GM18507 (cell line): ENCODE results near the gene TOB1.

ENCODE experiments used
- DNase-seq: peaks from one replicate; pipeline ENCODE4 v3.0.0; 2011; ENCODE audit warnings: low read depth; ENCODE audit not compliant: insufficient read length; ENCODE audit errors: extremely low spot score
- FAIRE-seq: peaks from 2 replicates; lab custom pipeline; 2011; peaks lifted over from hg19 to GRCh38; lab: Jason Lieb, UNC

TOB1 gene

DNA sequence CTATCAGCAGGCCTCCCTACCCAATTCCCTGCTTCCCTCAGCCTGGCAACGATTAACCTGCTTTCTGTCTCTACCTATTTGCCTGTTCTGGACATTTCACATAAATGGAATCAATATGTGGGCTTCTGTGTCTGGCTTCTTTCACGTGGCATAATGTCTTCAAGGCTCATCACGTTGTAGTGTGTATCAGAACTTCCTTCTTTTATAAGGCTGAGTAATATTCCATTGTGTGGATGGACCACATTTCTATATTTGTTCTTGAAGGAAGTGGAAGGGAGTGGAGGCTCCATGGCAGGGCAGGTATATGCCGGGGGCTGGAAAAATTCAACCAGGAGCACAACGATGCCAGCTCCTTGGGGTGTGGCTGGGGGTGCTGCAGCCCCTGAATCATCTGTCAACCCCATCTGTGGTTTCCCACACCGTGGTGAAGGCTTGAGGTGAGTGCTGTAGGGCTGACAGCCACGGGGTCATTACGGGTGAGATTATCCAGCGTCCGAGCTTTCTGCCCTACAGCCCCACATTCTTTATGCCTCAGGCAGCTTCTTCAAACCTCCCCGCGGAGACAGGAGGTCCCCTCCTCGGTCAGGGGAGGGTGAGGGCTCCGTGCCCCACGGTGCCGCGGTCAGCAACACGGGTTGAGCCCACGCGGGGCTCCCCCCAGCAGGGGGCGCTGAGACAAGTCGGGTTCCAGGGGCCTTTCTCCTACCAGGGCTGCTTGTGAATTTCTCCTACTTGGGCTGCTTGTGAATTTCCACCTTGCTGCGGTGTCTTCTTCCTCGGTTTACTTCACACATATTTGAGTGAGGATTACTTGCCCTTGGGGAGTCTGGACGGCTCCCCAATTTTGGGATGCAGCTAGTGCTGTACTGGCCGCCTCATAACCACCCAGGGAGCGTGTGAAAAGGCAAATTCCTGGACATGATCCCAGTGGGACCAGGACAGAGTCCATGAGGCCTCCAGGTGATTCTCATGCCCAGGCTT lies 49.1 kb downstream of the TOB1 start:
- no peak for FAIRE-seq
- no peak for DNase-seq

DNA sequence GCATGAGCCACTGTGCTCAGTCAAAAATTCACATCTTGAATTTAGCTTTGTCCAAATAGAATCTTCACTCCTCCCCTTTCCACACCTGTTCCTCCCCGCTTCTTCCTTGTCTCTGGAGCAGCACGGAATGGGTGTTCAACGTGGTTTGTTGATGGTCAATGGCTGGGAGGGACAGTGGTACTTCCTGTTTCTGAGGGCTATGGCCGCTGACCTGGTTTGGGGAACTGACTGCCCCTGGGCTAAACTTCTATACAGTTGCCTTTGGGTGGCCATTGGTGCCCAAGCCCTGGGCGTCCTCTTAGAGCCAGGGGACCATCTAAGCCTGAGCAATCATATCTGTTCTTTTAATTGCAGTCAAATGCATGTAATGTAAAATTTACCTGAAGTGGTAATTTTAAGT lies 49.9 kb downstream of the TOB1 start:
- no peak for DNase-seq
- no peak for FAIRE-seq

DNA sequence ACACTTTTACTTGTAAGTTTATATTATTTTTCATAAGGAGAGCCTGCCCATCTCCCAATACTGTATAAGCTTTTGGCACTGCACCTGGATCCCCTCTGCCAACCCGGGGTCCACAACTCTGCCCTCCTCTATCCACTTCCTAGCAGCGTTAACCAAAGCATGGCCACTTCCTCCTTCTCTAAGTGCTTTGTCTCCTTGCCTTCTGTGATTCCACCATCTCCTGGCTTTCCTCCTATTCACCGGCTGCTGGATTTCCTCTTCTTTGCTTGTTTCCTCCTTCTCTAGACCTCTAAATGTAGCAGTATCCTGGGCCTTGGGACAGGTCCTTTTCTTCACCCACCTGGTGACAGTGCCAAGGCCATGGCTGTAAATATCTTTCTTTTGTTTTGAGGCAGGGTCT lies 50.8 kb downstream of the TOB1 start:
- FAIRE-seq, result no peak

DNA sequence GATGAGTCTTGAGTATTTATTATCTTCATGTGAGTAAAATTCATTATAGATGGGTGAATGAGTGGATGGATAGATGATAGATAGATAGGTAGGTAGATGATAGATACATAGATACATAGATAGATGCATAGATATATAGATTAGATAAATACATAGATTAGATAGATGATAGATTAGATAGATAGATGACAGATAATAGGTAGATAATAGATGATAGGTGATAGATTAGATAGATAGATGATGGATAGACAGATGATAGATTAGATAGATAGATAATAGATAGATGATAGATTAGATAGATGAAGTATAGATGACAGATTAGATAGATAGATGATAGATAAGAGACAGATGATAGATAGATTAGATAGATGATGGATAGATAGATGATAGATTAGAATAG lies 52.6 kb downstream of the TOB1 start:
- no peak for DNase-seq
- FAIRE-seq, result no peak

More for the DNA sequence above, 50.8 kb downstream of the TOB1 start:
- DNase-seq, result no peak
